ENCODE results near the gene MAD1L1. TPM values are rescaled to one million over a fixed set of nuclear protein-coding genes. Genes with fewer than 3 reads are reported as not detected.

MAD1L1 gene
- total and polyA plus RNA-seq, 2 donors (not counting 1 experiment from before 2014, with no cell fraction given) = 9.8 to 29.4 TPM

DNA sequence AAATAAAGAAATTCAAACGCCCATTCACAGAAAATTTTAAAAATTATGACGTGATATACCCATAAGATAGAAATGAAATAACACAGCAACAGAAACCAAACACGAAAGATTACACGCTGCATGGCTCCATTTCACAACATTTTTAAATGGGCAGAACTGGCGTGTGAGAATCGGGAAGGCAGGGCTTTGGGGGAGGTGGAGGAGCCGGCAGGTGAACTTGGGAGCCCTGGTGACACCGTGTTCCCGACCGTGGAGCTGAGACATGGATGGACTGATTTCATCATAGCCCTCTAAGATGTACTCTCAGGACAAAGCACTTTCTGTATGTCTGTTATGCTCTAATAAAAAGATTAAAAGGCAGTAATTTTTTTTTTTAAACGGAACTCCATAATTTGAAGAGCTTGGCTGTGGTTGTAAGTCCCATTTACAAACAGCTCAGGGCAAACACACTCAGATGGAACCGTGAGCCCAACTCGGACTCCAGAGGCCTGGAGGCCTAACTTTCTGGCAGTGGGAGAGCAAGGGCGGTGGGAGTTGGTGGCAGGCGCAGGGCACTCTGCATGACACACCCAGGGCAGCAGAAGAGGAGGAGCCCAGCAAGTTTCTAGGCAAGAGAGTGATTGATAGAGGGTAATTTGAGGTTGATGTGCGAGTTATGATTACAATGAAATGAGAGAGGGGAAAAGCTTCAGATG, 203.4 kb downstream of the MAD1L1 start:
- Histone ChIP-seq H4K20me1 (ENCODE audit: control insufficient read depth, extremely low read depth, insufficient read depth, low read length) (no peaks in the 10 kb centered on the region), H3K9ac (ENCODE audit: insufficient read depth, low read length) (no peak overlapping the region), H2AFZ (ENCODE audit: low read length) (no peak overlapping the region), H3K9me3 (ENCODE audit: control insufficient read depth, insufficient read depth, low read depth, low read length) (no peaks in the 10 kb centered on the region), H3K27me3 (ENCODE audit: control insufficient read depth, insufficient read depth, low read length) (no peaks in the 10 kb centered on the region), H3K27ac (ENCODE audit: insufficient read depth, low read length) (no peak overlapping the region), H3K4me3 (replicated peaks in 1 of 4; ENCODE audit: control extremely low read depth in 1 of 4, insufficient read depth in 1 of 4, low read depth in 3 of 4, low read length in 4 of 4) (no peak overlapping the region), H3K79me2 (ENCODE audit: control insufficient read depth, insufficient read depth, low read length) (no peaks in the 10 kb centered on the region), H3K36me3 (ENCODE audit: control insufficient read depth, insufficient read depth, low read length) (no peaks in the 10 kb centered on the region), H3K4me1 (ENCODE audit: control insufficient read depth, extremely low read depth, insufficient read depth, low read length) (no peaks in the 10 kb centered on the region), H3K4me2 (ENCODE audit: extremely low read depth, insufficient read depth, low read length) (no peak overlapping the region)
- DNase-seq (ENCODE audit: low read depth in 2 of 2) = no peak
- TF ChIP-seq, protein P1, sequence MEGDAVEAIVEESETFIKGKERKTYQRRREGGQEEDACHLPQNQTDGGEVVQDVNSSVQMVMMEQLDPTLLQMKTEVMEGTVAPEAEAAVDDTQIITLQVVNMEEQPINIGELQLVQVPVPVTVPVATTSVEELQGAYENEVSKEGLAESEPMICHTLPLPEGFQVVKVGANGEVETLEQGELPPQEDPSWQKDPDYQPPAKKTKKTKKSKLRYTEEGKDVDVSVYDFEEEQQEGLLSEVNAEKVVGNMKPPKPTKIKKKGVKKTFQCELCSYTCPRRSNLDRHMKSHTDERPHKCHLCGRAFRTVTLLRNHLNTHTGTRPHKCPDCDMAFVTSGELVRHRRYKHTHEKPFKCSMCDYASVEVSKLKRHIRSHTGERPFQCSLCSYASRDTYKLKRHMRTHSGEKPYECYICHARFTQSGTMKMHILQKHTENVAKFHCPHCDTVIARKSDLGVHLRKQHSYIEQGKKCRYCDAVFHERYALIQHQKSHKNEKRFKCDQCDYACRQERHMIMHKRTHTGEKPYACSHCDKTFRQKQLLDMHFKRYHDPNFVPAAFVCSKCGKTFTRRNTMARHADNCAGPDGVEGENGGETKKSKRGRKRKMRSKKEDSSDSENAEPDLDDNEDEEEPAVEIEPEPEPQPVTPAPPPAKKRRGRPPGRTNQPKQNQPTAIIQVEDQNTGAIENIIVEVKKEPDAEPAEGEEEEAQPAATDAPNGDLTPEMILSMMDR (conservative IDR thresholded peaks at IDR 0.05 in 1 of 2, IDR thresholded peaks at IDR 0.05 in 1 of 2; ENCODE audit: low read depth in 1 of 2, low read length in 2 of 2) = no peak
- no peak for TF ChIP-seq EZH2 (IDR thresholded peaks at IDR 0.05; ENCODE audit: low read length, missing control alignments)

DNA sequence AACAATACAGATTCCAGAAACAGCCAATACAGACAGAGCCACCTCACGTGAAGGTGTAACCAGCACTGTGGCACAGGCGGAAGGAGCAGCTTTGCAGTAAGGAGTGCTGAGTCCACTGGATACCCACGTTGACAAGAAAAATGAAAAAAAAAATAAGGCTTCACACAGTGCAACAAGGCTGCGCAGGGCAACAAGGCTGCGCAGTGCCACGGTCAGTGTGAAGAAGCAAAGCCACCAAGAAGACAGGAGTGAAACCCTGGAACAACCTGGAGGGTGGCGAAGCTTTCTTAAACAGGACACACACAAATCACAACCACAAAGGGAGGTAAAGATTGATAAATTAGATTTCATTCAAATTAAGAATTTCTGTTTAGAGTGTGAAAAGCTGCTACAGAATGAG, 204.0 kb downstream of the MAD1L1 start:
- no peak overlapping the region for H2AFZ ChIP-seq (ENCODE audit: low read length)

DNA sequence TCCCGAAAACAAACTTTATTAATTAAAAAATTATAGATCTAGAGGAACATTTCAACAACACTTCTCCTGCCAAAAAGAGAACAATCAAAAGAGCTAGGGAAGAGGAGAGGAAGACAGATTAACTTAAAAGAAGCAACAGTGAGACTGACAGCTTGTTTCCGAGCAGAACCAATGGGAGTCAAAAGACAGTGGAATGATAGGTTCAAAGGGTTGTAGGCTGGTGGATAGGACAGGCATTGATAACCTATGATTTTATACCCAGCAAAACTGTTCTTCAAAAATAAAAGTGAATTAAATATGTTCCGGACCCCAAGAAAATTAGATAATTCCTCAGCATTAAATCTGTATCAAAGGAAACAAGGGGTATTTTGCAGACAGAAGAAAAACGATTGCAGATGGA, 207.6 kb downstream of the MAD1L1 start:
- TF ChIP-seq, protein P1 (conservative IDR thresholded peaks at IDR 0.05 in 1 of 2, IDR thresholded peaks at IDR 0.05 in 1 of 2; ENCODE audit: low read depth in 1 of 2, low read length in 2 of 2) = no peak
- TF ChIP-seq EZH2 (IDR thresholded peaks at IDR 0.05; ENCODE audit: low read length, missing control alignments) = no peak
- H3K4me3 ChIP-seq (replicated peaks in 1 of 4; ENCODE audit: control extremely low read depth in 1 of 4, insufficient read depth in 1 of 4, low read depth in 3 of 4, low read length in 4 of 4) = no peak overlapping the region
- no peak overlapping the region for H3K9ac ChIP-seq (ENCODE audit: insufficient read depth, low read length)
- H3K27ac ChIP-seq (ENCODE audit: insufficient read depth, low read length) = no peak overlapping the region
- H3K79me2 ChIP-seq (ENCODE audit: control insufficient read depth, insufficient read depth, low read length) = no peaks in the 10 kb centered on the region
- no peaks in the 10 kb centered on the region for H3K27me3 ChIP-seq (ENCODE audit: control insufficient read depth, insufficient read depth, low read length)
- H3K4me1 ChIP-seq (ENCODE audit: control insufficient read depth, extremely low read depth, insufficient read depth, low read length) = peaks cover 4% of the 10 kb centered on the region
- no peak overlapping the region for H3K4me2 ChIP-seq (ENCODE audit: extremely low read depth, insufficient read depth, low read length)
- no peaks in the 10 kb centered on the region for H4K20me1 ChIP-seq (ENCODE audit: control insufficient read depth, extremely low read depth, insufficient read depth, low read length)
- DNase-seq (ENCODE audit: low read depth in 2 of 2) = no peak
- H2AFZ ChIP-seq (ENCODE audit: low read length) = no peak overlapping the region
- no peaks in the 10 kb centered on the region for H3K36me3 ChIP-seq (ENCODE audit: control insufficient read depth, insufficient read depth, low read length)
- H3K9me3 ChIP-seq (ENCODE audit: control insufficient read depth, insufficient read depth, low read depth, low read length) = no peaks in the 10 kb centered on the region

More for the DNA sequence above, 204.0 kb downstream of the MAD1L1 start:
- no peak for DNase-seq (ENCODE audit: low read depth in 2 of 2)
- H3K27ac ChIP-seq (ENCODE audit: insufficient read depth, low read length) = no peak overlapping the region
- H3K4me2 ChIP-seq (ENCODE audit: extremely low read depth, insufficient read depth, low read length) = no peak overlapping the region
- no peaks in the 10 kb centered on the region for H4K20me1 ChIP-seq (ENCODE audit: control insufficient read depth, extremely low read depth, insufficient read depth, low read length)
- TF ChIP-seq, protein P1 (conservative IDR thresholded peaks at IDR 0.05 in 1 of 2, IDR thresholded peaks at IDR 0.05 in 1 of 2; ENCODE audit: low read depth in 1 of 2, low read length in 2 of 2) = no peak
- TF ChIP-seq EZH2 (IDR thresholded peaks at IDR 0.05; ENCODE audit: low read length, missing control alignments) = no peak
- H3K9ac ChIP-seq (ENCODE audit: insufficient read depth, low read length) = no peak overlapping the region
- no peaks in the 10 kb centered on the region for H3K36me3 ChIP-seq (ENCODE audit: control insufficient read depth, insufficient read depth, low read length)
- no peaks in the 10 kb centered on the region for H3K9me3 ChIP-seq (ENCODE audit: control insufficient read depth, insufficient read depth, low read depth, low read length)
- H3K4me3 ChIP-seq (replicated peaks in 1 of 4; ENCODE audit: control extremely low read depth in 1 of 4, insufficient read depth in 1 of 4, low read depth in 3 of 4, low read length in 4 of 4) = no peak overlapping the region
- H3K4me1 ChIP-seq (ENCODE audit: control insufficient read depth, extremely low read depth, insufficient read depth, low read length) = no peaks in the 10 kb centered on the region
- no peaks in the 10 kb centered on the region for H3K79me2 ChIP-seq (ENCODE audit: control insufficient read depth, insufficient read depth, low read length)
- no peaks in the 10 kb centered on the region for H3K27me3 ChIP-seq (ENCODE audit: control insufficient read depth, insufficient read depth, low read length)

Data from fibroblast of lung (primary cell).